NCI-H1092 treated with DMSO at 0.1 percent for 48 hours (cell line): ENCODE measurements around the gene ANXA2.
"Not testable (repeated sequence)": the region's sequence is repeated elsewhere in the genome, so short reads cannot be mapped to it uniquely, and the experiment has no call there.

ENCODE experiments used
- DNase-seq: peaks from one replicate; lab custom pipeline; 2025; lab: John Stamatoyannopoulos, UW

ANXA2 gene

DNA sequence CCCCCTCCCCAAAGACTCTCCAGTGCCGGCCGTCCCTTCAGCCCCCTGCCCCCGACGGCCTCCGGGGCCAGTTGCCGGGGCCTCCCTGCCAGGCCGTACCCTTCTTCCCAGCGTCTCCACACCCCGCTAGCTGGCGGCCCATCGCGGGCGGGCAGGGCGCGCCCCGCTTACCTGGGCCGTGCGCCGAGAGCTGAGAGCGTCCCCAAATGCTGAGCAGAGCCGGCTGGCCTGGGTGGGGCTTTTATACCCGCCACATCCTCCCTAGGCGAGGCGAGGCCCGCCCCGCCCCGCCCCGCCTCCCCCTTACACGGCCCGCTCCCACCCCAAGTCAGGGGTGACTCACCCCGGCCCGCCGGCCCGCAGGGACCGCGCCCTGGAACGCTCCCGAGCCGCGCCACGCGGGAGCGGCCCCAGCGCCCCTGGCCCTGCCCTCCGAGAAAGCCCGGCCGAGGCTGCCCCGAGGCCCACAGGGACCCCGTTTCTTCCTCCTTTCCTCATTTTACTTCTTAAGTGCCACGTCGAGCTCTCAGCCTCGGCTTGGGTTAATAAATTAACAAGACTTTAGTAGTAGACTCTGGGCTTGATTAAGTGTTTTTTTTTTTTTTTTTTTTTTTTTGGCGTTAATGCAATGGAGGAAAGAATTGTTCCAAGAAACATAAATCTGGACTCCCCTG, at the start of gene ANXA2:
ANXA2 (minus strand) TSS at position 215 of the 674 bp plus-strand sequence. CDS start 11,911 bp downstream, outside the sequence.
- DNase-seq = peak; percentile 16

- peak; percentile 19 for DNase-seq
Observed at GRCh38 chr15:60444289-60444912, 46.6 kb upstream of the ANXA2 start.

DNA sequence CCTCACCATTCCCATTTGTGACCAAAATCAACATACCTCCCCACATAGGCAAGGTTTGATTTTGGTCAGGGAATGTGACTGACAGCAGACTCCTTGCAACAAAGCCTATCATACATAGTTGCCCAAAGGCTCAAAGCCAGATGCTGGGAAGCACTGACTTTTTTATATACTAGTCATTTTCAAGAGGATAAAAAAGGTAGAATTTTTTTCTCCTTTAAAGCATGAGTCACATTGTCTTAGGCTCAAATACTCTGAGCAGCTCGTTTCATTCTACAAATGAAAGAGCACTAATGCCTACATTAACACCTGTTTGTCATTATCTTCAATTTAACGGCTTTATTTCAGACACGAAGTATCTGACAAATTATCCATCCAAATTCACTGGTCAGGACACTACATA, 45.0 kb upstream of the ANXA2 start:
- no peak for DNase-seq

- DNase-seq = no peak
Observed at GRCh38 chr15:60442031-60442650, 44.4 kb upstream of the ANXA2 start.

GRCh38 chr15:60441331-60441730, 43.5 kb upstream of the ANXA2 start:
- no peak for DNase-seq

DNA sequence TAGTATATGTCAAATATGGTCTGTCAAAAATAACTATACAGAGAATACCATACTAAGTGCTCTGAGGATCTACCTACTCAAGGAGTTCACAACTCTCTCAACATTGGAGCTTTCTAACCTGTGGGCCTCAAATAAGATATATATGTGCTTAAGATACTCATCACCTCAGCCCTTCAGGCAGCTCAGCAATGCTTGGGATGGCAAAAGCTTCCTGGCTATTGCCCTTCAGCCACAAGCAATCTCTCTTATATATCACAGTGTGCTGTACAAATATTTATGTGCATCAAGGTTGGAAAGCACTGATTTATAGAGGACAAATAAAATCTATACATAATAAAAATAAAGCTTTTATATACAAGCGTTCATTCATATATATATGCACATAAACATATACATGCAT, 40.9 kb upstream of the ANXA2 start:
- no peak for DNase-seq

- no peak for DNase-seq
Observed at GRCh38 chr15:60428935-60429334, 31.1 kb upstream of the ANXA2 start.

GRCh38 chr15:60426870-60427508, 29.2 kb upstream of the ANXA2 start:
- no peak for DNase-seq

DNA sequence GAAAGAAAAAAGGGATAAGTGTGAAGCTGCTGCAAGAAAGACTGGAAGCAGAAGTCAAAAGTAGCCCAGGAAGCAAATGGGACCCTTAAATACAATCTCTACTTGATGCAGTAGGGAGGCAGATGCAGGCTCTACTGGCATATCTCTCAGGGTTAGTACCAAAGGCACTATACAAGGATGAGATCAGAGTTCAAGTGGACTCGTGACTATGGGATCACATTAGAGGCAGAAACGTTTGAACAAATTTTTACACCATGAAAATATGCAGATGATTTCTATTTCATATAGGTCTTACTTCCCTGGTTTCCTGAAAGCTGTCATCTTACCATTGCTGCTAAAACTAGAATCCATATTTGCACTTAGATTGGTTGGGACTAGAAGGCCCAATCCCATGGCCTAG, 27.7 kb upstream of the ANXA2 start:
- no peak for DNase-seq

DNA sequence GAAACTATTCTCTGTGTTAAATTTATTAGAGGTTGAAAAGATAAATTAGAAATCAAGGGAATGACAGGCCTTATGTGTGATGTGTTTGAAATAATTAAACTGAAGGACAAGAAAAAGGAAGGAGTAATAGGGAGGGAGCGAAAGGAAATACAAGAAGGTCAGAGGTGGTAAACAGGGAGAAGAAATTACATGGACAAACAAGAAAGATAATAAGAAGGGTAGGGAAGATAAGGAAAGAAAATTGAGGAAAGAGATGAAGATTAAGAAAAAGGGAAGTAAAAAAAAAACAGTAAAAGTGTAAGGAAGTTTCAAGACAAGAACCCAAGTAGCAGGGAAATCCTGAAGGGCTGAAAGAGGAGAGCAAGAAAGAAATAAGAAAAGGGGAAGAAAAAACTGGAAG, 26.2 kb upstream of the ANXA2 start:
- no peak for DNase-seq

- no peak for DNase-seq
Observed at GRCh38 chr15:60423537-60423936, 25.8 kb upstream of the ANXA2 start.

DNA sequence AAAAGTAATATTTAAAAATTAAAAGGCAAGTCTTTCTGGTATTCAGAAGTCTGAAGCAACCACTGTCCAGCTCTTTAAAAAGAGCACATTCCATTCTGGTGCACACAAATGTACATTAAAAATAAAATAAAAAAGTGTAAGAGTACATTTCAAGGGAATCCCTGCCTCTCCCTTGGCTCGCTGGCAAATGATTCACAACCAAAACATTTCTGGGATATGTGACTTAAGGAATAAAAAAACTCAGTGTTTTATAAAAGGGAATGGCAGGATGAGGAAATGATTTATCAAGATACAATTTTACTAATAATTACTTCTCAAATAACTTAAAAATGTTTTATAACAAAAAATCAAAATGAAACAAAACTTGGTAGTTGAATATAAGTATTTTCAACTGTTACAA, 23.8 kb upstream of the ANXA2 start:
- no peak for DNase-seq

GRCh38 chr15:60420203-60420716, 22.5 kb upstream of the ANXA2 start:
- no peak for DNase-seq

- DNase-seq = no peak
Observed at GRCh38 chr15:60419753-60420152, 22.0 kb upstream of the ANXA2 start.

DNA sequence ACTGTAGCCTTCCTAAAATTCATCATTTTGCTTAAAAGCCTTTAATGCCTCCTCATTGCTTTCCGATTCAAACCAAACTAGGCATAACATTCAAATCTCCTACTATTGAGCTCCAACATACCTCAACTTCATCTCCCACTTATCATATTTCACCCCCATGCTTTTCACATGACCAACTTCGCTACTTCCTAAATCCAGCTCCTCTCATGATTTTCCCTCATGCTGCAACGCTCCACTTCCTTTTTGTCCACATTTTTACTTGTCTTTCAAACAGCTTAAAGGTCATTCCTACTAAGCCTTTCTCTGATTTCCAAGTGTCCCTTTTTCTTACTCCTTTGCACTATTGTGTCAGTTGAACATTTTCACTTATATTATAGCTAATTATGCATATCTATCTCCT, 20.3 kb upstream of the ANXA2 start:
- no peak for DNase-seq

DNA sequence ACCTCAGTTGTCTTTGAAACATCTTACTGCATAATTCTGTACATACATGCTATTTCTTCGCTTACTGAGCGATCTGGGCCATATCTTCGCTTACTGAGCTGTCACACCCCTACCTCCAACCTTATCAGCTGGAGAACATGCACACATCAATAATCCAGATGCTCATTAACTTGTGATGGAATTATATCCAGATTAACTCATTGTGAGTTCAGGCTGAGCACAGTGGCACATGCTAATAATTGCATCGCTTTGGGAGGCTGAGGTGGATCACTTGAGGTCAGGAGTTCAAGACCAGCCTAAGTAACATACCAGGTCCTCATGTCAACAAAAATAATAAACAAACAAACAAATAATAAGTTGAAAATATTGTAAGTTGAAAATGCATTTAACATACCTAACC, 19.3 kb upstream of the ANXA2 start:
- DNase-seq = no peak

DNA sequence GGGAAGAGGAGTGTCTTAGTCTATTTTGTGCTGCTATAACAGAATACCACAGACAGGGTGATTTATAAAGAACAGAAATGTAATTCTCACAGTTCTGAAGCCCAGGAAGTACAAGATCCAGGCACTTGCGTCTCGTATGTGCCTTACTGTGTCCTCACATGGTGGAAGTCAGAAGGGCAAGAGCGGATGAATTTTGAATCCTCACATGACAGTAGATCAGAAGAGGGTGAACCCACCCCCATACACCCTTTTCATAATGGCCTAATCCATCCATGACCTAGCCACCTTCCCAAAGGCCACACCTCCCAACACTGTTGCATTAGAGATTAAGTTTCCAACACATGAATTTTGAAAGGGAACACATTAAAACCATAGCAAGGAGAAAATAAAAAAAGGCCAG, 18.7 kb upstream of the ANXA2 start:
- DNase-seq = no peak

GRCh38 chr15:60414016-60414682, 16.4 kb upstream of the ANXA2 start:
- no peak for DNase-seq

DNA sequence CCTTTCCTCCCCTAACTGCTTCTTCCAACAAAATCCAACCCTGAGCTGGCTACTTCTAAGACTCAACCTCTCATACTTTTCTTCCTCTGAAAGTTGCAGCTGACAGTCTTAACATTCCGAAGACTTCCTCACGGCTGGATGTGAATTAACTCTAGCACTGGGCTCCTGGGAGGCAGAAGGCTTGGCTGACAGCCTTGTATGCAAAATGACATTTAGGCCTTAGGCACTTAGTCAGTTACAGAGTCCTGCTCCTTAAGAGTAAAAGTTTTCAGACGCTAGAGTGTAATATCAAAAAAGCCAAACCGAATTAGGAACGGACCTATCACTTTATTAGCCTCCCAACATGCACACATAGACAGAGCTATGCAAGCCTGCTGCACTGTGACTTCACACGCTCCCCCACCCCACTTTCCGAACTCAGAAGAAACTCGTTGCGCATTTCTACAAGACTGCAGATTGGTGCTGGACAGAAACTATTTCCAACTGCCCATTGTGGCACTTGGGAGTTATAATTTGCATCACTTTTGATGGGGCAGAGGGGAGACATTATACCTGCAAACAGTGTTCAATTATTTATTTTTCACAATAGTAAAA, 15.5 kb upstream of the ANXA2 start:
- no peak for DNase-seq

- not testable (repeated sequence) for DNase-seq
Observed at GRCh38 chr15:60412807-60413206, 15.0 kb upstream of the ANXA2 start.

DNA sequence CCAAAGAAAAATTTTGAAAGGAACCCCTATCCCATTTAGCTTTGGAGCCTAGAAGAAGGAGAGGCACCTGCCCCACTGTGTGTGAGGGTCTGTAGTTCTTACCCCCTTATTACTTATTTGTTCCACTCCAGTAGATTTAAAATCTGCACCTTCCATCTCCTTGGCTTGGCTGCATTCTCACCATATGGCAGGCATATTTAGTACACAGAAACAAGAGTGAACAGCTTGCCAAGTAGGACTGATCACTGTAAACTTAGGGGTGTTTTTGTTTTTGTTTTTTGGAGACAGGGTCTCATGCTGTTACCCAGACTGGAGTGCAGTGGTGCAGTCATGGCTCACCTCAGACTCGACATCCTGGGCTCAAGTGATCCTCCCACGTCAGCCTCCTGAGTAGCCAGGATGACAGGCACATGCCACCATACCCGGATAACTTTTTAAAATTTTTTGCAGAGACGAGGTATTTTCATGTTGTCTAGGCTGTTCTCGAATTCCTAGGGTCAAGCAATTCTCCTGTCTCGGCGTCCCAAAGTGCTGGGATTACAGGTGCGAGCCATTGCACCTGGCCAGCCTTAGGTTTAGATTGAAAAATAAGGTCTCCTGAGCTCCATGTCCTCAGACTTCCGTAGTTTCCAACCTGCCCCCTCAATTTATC, 14.1 kb upstream of the ANXA2 start:
- DNase-seq = no peak
